Colonic mucosa (tissue), 4 donors: ENCODE data around the gene NUDCD2. TPM values are rescaled to one million over a fixed set of nuclear protein-coding genes. Genes with fewer than 3 reads are reported as not detected.

ENCODE experiments used
- DNase-seq: peaks from one replicate; pipeline ENCODE4 v3.0.0-alpha.2; 2020
- H3K27ac ChIP-seq: fragments of 200-600 bp; one replicate; pipeline ENCODE4 v1.8.0; 2021
- H3K27me3 ChIP-seq: fragments of 200-600 bp; one replicate; pipeline ENCODE4 v1.8.0; 2021
- H3K36me3 ChIP-seq: fragments of 200-600 bp; one replicate; pipeline ENCODE4 v1.8.0; 2021
- H3K4me1 ChIP-seq: fragments of 200-600 bp; one replicate; pipeline ENCODE4 v1.8.0; 2021; ENCODE audit warnings: mild to moderate bottlenecking
- H3K4me3 ChIP-seq: fragments of 200-600 bp; one replicate; pipeline ENCODE4 v1.8.0; 2021
- H3K9ac ChIP-seq, 2 donors: one replicate each; pipeline ENCODE4 v1.7.0; 2013; ENCODE audit warnings: control low read depth in 2 of 2, low read depth in 2 of 2, low read length in 2 of 2
- H3K9me3 ChIP-seq: fragments of 200-600 bp; one replicate; pipeline ENCODE4 v1.8.0; 2021
- CTCF ChIP-seq: fragments of 200-600 bp; IDR thresholded peaks from one replicate; pipeline ENCODE4 v1.8.0; 2022; ENCODE audit warnings: antibody characterized with exemption, mild to moderate bottlenecking
- intact Hi-C: fragments of 100-400 bp; cut with DNase I; formaldehyde crosslinking; loops from one replicate; pipeline ENCODE4 v1.14.1; 2022
- total RNA-seq, 2 donors: library from RNA; stranded (reverse); fragmentation: NEBNext Ultra II Directional in 1 of 2; extraction: Animal tissue kit (Norgen Biotek cat#: 25700) in 1 of 2; gene quantifications; one replicate each; pipeline ENCODE4 v1.2.1, GENCODE V29; 2021
- donor health status: healthy.
- donor health status: DM: no; HTN: no; CAD: no.
- donor health status: DM: no; HTN: no; CAD: no.

Gene NUDCD2
- total RNA-seq, 2 donors from 2014 or later, result 24.6 to 32.9 TPM

- peak within 1 kb of the TSS; percentile 100 for H3K27ac ChIP-seq
- H3K4me3 ChIP-seq, result peak within 1 kb of the TSS; percentile 78
- H3K36me3 ChIP-seq, result no peaks in the 10 kb centered on the region
- DNase-seq, result peak; percentile 96
- no peaks in the 10 kb centered on the region for H3K9me3 ChIP-seq
- H3K9ac ChIP-seq, result peak within 1 kb of the TSS; percentile 89 to 91
- H3K27me3 ChIP-seq, result no peaks in the 10 kb centered on the region
- peaks cover 3% of the 10 kb centered on the region for H3K4me1 ChIP-seq
- peak; percentile 36 for TF ChIP-seq CTCF
- intact Hi-C loops, result loop anchor here (5.0 kb wide), 1 partner anchor 43 kb away; the partner anchor contains the start of genes HMMR and NUDCD2
These were observed 45.6 kb upstream of the NUDCD2 start, which contains the start of gene MAT2B for GRCh38 chr5:163505368-163506094. Gene MAT2B (plus strand): TSS chr5:163505619. CDS start chr5:163505687, 68 bp downstream.

- Histone ChIP-seq H3K9ac (peak overlapping the region; percentile 66 to 89), H3K27ac (peak overlapping the region; percentile 100), H3K27me3 (no peaks in the 10 kb centered on the region), H3K36me3 (no peaks in the 10 kb centered on the region), H3K9me3 (no peaks in the 10 kb centered on the region), H3K4me3 (peak overlapping the region; percentile 78), H3K4me1 (peaks cover 3% of the 10 kb centered on the region)
- intact Hi-C loops, result loop anchor here (5.0 kb wide), 1 partner anchor 43 kb away; the partner anchor contains the start of genes HMMR and NUDCD2
- DNase-seq, result no peak
- no peak for TF ChIP-seq CTCF
These were observed 45.1 kb upstream of the NUDCD2 start for GRCh38 chr5:163505049-163505367.

- intact Hi-C loops, result no loop called here
- TF ChIP-seq CTCF, result no peak
- H3K27ac ChIP-seq, result peak overlapping the region; percentile 100
- peak overlapping the region; percentile 66 to 89 for H3K9ac ChIP-seq
- H3K36me3 ChIP-seq, result no peaks in the 10 kb centered on the region
- peak; percentile 71 for DNase-seq
- H3K9me3 ChIP-seq, result no peaks in the 10 kb centered on the region
- H3K27me3 ChIP-seq, result no peaks in the 10 kb centered on the region
- H3K4me3 ChIP-seq, result peak overlapping the region; percentile 78
- H3K4me1 ChIP-seq, result peaks cover under 1% of the 10 kb centered on the region
These were observed 44.4 kb upstream of the NUDCD2 start for GRCh38 chr5:163504079-163504931.

- peak; percentile 12 for TF ChIP-seq CTCF
- no peaks in the 10 kb centered on the region for H3K36me3 ChIP-seq
- no peaks in the 10 kb centered on the region for H3K27me3 ChIP-seq
- peak overlapping the region; percentile 78 for H3K4me3 ChIP-seq
- intact Hi-C loops, result no loop called here
- H3K4me1 ChIP-seq, result no peaks in the 10 kb centered on the region
- peak overlapping the region in 1 of 2 donors; percentile 89 for H3K9ac ChIP-seq
- H3K27ac ChIP-seq, result peak overlapping the region; percentile 100
- DNase-seq, result peak; percentile 78
- H3K9me3 ChIP-seq, result no peaks in the 10 kb centered on the region
These were observed 43.5 kb upstream of the NUDCD2 start for GRCh38 chr5:163503106-163504078.
